Measurements from ENCODE around the gene GRAP2.

The GRAP2 gene

DNA sequence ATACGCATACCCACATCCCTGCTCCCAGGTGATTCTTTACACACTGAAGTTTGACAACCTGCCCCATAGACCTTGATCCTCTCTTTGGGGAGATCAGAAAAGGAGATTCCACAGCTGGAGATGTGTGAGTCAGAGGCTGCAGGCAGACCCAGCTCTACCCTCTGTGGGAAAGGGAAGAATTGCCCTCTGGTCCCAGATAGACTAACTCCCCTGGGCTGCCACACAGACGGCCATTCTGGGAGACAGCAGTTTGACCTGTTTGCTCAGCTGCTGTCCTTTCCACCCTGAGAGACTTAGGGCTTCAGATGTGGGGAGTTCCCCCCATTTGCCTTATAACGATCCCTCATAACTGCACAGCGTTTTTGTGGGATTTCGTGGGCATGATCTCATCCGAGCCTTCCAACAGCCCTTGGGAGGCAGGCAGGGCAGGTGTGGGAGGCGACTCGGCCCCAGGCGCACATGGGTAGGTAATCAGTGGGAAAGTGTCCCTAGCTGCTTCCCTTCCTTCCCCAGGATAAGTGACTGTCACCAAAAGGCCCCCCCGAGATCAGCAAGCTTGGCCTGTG lies 107.9 kb downstream of the GRAP2 start:
- DNase-seq (ENCODE audit: low read depth in 2 of 2, low spot score in 1 of 2): no peak

DNA sequence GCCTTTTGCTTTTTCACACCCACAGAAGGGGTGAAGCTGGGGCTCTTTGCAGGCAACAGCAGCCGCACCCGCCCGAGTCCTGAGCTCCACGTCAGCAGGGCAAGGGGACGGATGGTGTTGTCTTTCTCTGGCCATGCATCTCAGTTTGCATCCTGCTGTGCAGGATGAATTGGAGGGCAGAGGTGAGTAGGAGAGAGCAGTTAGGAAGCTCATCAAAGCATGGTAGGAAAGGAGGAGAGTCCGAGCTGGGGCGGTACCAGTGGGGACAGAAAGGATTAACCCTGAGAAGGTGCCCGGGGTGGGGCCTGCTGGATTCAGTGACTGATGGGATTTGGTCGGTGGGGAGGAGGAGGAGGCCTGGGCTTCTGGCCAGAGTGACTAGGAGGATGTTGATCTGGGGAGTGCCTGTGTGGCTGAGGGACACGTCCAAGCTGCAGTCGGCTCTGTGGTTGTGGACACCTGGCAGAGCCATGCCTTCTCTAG lies 108.4 kb downstream of the GRAP2 start:
- no peak for DNase-seq (ENCODE audit: low read depth in 2 of 2, low spot score in 1 of 2)

DNA sequence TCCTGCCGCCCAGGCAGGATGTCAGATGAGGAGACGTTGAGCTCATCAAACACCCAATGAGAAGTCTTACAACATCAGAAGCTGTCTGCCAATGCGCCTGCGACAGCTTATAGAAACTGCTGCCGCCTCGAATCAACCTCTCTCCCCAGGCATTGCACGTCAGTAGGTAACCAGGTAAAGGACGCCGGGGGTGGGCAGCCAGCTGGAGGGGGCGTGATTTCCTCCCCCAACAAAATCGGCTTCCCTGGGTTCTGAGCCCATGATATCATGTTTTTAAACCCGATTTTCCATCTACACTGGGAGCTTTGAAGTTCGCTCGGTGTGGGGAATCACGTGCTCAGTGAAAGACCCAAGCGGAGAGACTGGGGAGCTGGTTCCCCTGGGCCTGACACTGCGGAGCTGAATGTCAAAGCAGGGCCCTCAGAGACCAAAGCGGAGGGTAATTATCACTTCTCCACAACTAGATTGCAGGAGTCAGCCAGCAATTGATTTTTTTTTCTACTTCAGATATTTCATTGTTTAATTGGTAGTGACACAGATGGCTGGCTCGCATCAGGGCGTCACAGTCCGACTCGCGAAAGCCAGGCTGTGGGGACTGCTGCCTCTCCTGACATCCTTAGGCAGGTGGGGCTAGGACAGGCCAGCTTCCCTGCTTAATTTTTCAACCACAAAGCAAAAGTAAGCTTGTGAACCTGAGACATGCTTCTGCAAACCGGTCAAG lies 109.2 kb downstream of the GRAP2 start:
- DNase-seq (ENCODE audit: low read depth in 2 of 2, low spot score in 1 of 2): no peak

DNA sequence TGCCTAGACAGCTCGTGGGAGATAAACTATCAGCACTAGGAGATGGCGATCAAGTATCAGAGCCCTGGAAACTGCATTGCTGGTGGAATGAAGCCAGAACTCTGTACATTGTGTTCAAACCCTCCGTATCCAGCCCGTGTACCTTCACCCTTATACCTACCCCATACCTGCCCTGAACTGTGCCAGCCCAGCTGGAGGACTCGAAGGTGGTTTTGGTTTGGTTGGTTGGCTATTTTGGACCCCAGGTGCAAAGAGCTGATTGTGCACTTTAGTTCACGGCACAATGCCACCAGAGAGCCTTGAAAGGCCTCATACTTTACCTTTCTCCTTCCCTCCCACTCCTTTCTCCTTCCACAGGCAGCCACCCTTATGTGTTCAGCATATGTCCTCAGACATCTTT lies 109.9 kb downstream of the GRAP2 start:
- DNase-seq (ENCODE audit: low read depth in 2 of 2, low spot score in 1 of 2): no peak

DNA sequence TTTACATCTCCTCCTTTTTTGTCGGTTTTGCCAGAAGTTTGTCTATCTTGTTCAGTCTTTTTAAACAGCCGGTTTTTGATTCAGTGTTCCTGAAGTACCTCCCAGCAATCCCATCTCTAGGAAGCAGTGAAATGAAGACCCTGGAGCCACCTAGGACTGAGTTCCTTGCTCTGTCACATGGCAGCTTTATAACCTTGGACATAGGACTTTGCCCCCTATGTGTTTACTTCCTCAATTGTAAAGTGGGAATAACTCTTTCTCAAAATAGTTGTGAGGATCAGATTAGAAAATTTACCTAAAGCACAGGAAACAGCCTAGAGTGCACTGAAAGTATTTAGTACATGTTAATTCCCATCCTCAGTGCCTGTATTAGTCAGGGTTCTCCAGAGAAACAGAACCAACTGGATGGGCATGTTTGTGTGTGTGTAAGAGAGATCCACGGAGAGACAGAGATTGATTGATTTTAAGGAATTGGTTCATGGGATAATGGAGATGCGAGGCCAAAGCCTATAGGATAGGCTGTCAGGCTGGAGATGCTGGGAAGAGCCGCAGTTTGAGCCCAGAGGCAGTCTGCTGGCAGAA lies 113.9 kb downstream of the GRAP2 start:
- no peak for DNase-seq (ENCODE audit: low read depth in 2 of 2, low spot score in 1 of 2)

DNA sequence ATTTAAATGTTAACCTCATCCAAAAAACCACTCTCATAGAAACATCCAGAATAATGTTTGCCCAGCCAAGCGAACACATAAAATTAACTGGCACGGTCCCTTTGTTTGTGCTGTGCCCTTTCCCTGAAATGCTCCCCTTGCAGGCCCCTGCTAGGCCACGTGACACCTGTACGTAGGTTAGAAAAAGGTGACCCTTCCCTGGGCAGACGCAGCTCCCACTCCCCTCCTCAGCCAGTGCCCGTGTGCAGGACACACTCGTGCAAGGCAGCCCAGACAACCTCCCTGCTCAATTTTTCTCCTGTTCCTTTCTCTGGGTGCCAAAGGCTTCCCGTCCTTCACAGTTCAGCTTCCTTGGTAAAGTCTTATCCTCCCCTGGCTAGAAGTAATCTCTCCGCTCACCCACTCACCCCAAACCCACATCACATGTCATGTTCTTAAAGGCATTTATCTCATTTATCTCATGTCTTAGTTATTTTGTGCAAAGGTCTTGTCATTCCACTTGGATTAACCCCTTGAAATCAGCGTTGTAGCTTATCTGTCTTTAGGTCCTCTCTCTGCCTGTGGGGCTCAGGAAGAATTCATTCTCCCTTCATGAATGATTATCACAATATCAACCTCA lies 114.6 kb downstream of the GRAP2 start:
- no peak for DNase-seq (ENCODE audit: low read depth in 2 of 2, low spot score in 1 of 2)

DNA sequence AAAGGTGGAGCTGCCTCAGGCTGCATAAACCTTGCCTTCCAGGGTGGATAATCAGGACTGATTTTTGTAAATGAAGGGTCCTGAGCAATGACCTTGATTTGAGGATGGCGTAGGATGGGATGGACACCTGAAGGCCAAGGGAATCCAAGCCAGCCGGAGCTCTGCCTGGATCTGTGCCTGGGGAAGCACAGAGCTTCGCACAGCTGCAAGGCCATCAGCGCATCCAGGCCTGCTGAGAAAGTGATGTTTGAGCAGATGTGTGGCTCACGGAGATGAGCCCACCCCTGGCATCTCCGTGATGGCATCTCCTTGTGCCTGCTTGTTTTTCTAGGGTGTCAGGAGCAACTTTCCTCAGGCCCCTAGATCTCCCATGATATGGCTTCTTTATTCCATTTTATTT lies 117.2 kb downstream of the GRAP2 start:
- no peak for DNase-seq (ENCODE audit: low read depth in 2 of 2, low spot score in 1 of 2)

DNA sequence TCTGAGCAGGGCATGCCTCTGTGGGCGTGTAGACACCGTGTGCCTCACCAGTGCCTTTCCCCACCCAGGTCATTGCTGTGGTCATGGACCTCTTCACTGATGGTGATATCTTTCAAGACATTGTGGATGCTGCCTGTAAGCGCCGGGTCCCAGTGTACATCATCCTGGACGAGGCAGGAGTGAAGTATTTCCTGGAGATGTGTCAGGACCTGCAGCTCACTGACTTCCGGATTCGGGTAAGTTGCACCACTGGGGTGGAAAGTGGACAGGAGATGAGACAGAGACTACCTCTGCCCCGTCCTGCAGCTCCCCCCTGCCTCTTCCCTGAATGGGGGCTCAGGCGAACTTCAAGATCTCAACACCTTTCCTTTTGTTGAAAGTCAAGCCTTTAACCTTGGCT lies 118.2 kb downstream of the GRAP2 start:
- DNase-seq (ENCODE audit: low read depth in 2 of 2, low spot score in 1 of 2): no peak

DNA sequence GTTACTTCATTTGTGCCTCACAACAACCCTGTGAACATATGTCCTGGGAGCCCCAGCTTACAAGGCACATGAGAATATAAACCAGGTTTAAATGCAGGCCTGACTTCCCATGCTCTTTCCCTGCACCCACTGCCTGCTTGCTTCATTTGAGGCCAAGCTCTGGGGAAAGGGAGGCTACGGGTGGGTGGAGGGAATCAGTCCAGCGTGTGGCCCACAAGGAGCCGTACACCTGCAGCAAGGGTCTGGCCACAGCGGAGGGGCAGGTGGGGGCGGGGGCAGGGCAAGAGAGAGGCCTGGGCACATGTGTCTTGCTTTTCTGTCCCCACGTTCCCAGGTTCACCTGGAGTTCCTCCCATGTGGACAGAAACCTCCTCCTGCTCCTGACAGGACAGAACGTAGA lies 120.1 kb downstream of the GRAP2 start:
- DNase-seq (ENCODE audit: low read depth in 2 of 2, low spot score in 1 of 2): no peak

DNA sequence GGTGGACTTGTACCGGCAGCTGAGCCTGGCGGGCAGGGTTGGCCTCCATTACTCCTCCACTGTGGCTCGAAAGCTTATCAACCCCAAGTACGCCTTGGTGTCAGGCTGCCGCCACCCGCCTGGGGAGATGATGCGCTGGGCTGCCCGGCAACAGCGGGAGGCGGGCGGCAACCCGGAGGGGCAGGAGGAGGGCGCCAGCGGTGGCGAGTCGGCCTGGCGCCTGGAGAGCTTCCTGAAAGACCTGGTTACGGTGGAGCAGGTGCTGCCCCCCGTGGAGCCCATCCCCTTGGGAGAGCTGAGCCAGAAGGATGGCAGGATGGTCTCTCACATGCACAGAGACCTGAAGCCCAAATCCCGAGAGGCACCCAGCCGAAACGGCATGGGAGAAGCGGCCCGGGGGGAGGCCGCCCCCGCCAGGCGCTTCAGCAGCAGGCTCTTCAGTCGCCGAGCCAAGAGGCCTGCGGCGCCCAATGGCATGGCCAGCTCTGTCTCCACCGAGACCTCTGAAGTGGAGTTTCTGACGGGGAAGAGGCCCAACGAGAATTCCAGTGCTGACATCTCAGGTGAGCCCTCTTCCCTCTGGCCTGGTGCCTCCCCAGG lies 120.6 kb downstream of the GRAP2 start:
- no peak for DNase-seq (ENCODE audit: low read depth in 2 of 2, low spot score in 1 of 2)

DNA sequence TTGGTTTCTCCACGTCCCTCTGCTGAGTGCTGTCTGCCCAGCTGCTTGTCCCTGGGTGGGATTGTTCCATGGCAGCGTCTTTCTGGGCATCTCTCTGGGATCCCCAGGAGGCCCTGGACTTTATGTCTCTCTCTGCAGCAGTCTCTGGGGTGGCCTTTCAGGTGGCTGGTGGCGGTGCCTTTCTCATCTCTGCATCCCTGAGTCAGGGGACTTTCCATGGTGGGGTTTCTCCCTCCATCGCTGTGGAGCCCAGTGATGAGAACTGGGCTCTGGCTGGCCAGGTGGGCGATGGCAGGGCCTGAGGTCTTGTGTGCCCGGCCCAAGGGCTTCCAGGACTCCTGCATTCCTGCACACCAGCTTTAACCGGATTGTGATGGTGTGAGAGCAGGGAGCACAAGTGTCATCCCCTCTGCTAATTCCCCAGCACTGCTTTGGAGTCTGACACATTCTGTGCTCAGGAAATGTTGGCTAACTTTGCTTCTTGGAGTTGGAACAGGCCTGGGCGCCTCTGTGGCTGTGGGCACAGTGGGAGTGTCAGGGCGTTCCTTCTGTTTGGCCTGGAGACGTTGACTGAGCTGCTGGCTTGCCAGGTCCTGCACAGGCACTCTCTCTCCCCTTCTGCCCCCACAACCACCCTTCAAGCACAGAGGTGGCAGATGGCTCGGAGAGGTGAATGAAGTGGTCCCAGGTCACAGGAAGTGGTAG lies 121.8 kb downstream of the GRAP2 start:
- no peak for DNase-seq (ENCODE audit: low read depth in 2 of 2, low spot score in 1 of 2)
